ENCODE results near the gene NUDT1. TPM values are rescaled to one million over a fixed set of nuclear protein-coding genes. Genes with fewer than 3 reads are reported as not detected.
A peak's percentile ranks its signal among the peaks of the same experiment; 100 is the strongest.

Gene NUDT1
- total RNA-seq, 1 donor from 2014 or later, result 12.0 TPM

GRCh38 chr7:2239242-2239641 lies 2.8 kb upstream of the NUDT1 start:
- Histone ChIP-seq H3K4me2 (ENCODE audit: low read length) (no peak overlapping the region), H3K27ac (ENCODE audit: low read depth, low read length) (no peak overlapping the region), H3K9ac (ENCODE audit: low read length) (no peak overlapping the region), H3K9me3 (ENCODE audit: insufficient read depth, low read depth, low read length) (no peaks in the 10 kb centered on the region), H2AFZ (ENCODE audit: low read depth, low read length) (no peak overlapping the region), H3K27me3 (ENCODE audit: insufficient read depth, low read length) (no peaks in the 10 kb centered on the region), H3K4me3 (ENCODE audit: insufficient read depth, low read depth, low read length) (no peak overlapping the region), H4K20me1 (ENCODE audit: insufficient read depth, low read length) (peaks cover 27% of the 10 kb centered on the region), H3K4me1 (ENCODE audit: insufficient read depth, low read length) (peaks cover 19% of the 10 kb centered on the region), H3K79me2 (ENCODE audit: insufficient read depth, low read length) (peaks cover 40% of the 10 kb centered on the region), H3K36me3 (ENCODE audit: insufficient read depth, low read length) (peaks cover 22% of the 10 kb centered on the region)
- Mint-ChIP-seq H3K4me3 (ENCODE audit: unreplicated experiment) (peak overlapping the region; percentile 45), H3K4me1 (ENCODE audit: low read depth, unreplicated experiment) (peaks cover 10% of the 10 kb centered on the region), H3K36me3 (ENCODE audit: low read depth, unreplicated experiment) (peaks cover 11% of the 10 kb centered on the region), H3K27ac (ENCODE audit: unreplicated experiment) (no peak overlapping the region), H3K27me3 (ENCODE audit: low read depth, unreplicated experiment) (no peaks in the 10 kb centered on the region), H3K9me3 (ENCODE audit: unreplicated experiment) (no peaks in the 10 kb centered on the region)
- DNase-seq (ENCODE audit: low read depth) (no peak), FAIRE-seq (no peak)
- TF ChIP-seq EZH2 (IDR thresholded peaks at IDR 0.05; ENCODE audit: insufficient read depth, low read length) (no peak), CTCF (IDR thresholded peaks at IDR 0.05; ENCODE audit: insufficient read depth, low read depth, low read length) (no peak)

- peaks cover 4% of the 10 kb centered on the region for H3K36me3 ChIP-seq (ENCODE audit: insufficient read depth, low read length)
- peaks cover 4% of the 10 kb centered on the region for H3K36me3 Mint-ChIP-seq (ENCODE audit: low read depth, unreplicated experiment)
- peak overlapping the region; percentile 97 for H3K4me2 ChIP-seq (ENCODE audit: low read length)
- peaks cover 4% of the 10 kb centered on the region for H3K4me1 ChIP-seq (ENCODE audit: insufficient read depth, low read length)
- H3K9me3 Mint-ChIP-seq (ENCODE audit: unreplicated experiment), result no peaks in the 10 kb centered on the region
- peaks cover 4% of the 10 kb centered on the region for H3K4me1 Mint-ChIP-seq (ENCODE audit: low read depth, unreplicated experiment)
- H3K27ac Mint-ChIP-seq (ENCODE audit: unreplicated experiment), result peak overlapping the region; percentile 69
- peaks cover 20% of the 10 kb centered on the region for H4K20me1 ChIP-seq (ENCODE audit: insufficient read depth, low read length)
- no peak for TF ChIP-seq CTCF (IDR thresholded peaks at IDR 0.05; ENCODE audit: insufficient read depth, low read depth, low read length)
- no peak for TF ChIP-seq EZH2 (IDR thresholded peaks at IDR 0.05; ENCODE audit: insufficient read depth, low read length)
- H3K4me3 ChIP-seq (ENCODE audit: insufficient read depth, low read depth, low read length), result peak overlapping the region; percentile 89
- H3K79me2 ChIP-seq (ENCODE audit: insufficient read depth, low read length), result peaks cover 40% of the 10 kb centered on the region
- peak overlapping the region; percentile 92 for H3K4me3 Mint-ChIP-seq (ENCODE audit: unreplicated experiment)
- FAIRE-seq, result no peak
- peak overlapping the region; percentile 89 for H3K9ac ChIP-seq (ENCODE audit: low read length)
- H2AFZ ChIP-seq (ENCODE audit: low read depth, low read length), result peak overlapping the region; percentile 62
- H3K27me3 Mint-ChIP-seq (ENCODE audit: low read depth, unreplicated experiment), result no peaks in the 10 kb centered on the region
- peak overlapping the region; percentile 64 for H3K27ac ChIP-seq (ENCODE audit: low read depth, low read length)
- H3K27me3 ChIP-seq (ENCODE audit: insufficient read depth, low read length), result no peaks in the 10 kb centered on the region
- H3K9me3 ChIP-seq (ENCODE audit: insufficient read depth, low read depth, low read length), result no peaks in the 10 kb centered on the region
- DNase-seq (ENCODE audit: low read depth), result no peak
These were observed 759 bp downstream of the NUDT1 start for GRCh38 chr7:2242541-2243429.

- peaks cover 7% of the 10 kb centered on the region for H3K4me1 ChIP-seq (ENCODE audit: insufficient read depth, low read length)
- H4K20me1 ChIP-seq (ENCODE audit: insufficient read depth, low read length), result peaks cover 20% of the 10 kb centered on the region
- no peaks in the 10 kb centered on the region for H3K9me3 ChIP-seq (ENCODE audit: insufficient read depth, low read depth, low read length)
- no peak for DNase-seq (ENCODE audit: low read depth)
- no peak for TF ChIP-seq EZH2 (IDR thresholded peaks at IDR 0.05; ENCODE audit: insufficient read depth, low read length)
- TF ChIP-seq CTCF (IDR thresholded peaks at IDR 0.05; ENCODE audit: insufficient read depth, low read depth, low read length), result no peak
- no peak overlapping the region for H3K27ac ChIP-seq (ENCODE audit: low read depth, low read length)
- no peak overlapping the region for H2AFZ ChIP-seq (ENCODE audit: low read depth, low read length)
- Mint-ChIP-seq H3K36me3 (ENCODE audit: low read depth, unreplicated experiment) (peaks cover 4% of the 10 kb centered on the region), H3K9me3 (ENCODE audit: unreplicated experiment) (no peaks in the 10 kb centered on the region), H3K4me1 (ENCODE audit: low read depth, unreplicated experiment) (peaks cover 7% of the 10 kb centered on the region), H3K4me3 (ENCODE audit: unreplicated experiment) (no peak overlapping the region), H3K27ac (ENCODE audit: unreplicated experiment) (no peak overlapping the region), H3K27me3 (ENCODE audit: low read depth, unreplicated experiment) (no peaks in the 10 kb centered on the region)
- H3K27me3 ChIP-seq (ENCODE audit: insufficient read depth, low read length), result no peaks in the 10 kb centered on the region
- peaks cover 36% of the 10 kb centered on the region for H3K79me2 ChIP-seq (ENCODE audit: insufficient read depth, low read length)
- no peak overlapping the region for H3K4me3 ChIP-seq (ENCODE audit: insufficient read depth, low read depth, low read length)
- no peak for FAIRE-seq
- H3K4me2 ChIP-seq (ENCODE audit: low read length), result peak overlapping the region; percentile 97
- H3K36me3 ChIP-seq (ENCODE audit: insufficient read depth, low read length), result no peaks in the 10 kb centered on the region
- H3K9ac ChIP-seq (ENCODE audit: low read length), result peak overlapping the region; percentile 89
These were observed 1.4 kb downstream of the NUDT1 start for GRCh38 chr7:2243458-2243857.

Data from astrocyte (in vitro differentiated cells and primary cell).